ENCODE measurements around the gene RUFY1.

The RUFY1 gene

DNA sequence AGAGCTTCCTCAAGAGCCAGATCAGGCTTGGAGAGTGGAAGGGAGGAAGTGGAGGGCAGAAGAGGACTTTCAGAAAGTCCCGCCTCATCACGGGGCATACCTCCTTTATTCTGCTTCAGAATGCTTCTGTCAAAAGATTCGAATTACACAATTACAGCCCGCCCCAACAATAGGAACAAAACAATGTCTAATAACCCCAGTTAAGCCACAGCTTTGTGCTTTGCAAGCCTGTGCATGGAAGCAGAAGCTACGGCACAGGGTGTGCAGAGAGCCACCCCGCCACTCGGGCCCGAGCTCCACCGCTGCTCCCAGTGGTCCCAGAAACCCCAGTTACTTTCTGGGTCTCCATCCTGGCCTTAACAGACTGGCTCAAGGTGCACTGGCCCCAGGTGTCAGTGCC lies 49.6 kb downstream of the RUFY1 start:
- no peak for FAIRE-seq
- DNase-seq (ENCODE audit: insufficient read length) = no peak
- TF ChIP-seq POLR2AphosphoS5 (IDR thresholded peaks at IDR 0.05; ENCODE audit: low read depth, low read length) (no peak), TAF1 (IDR thresholded peaks at IDR 0.05; ENCODE audit: borderline replicate concordance, low read depth, low read length) (no peak), POLR2A (IDR thresholded peaks at IDR 0.05; ENCODE audit: low read depth, low read length) (no peak)

DNA sequence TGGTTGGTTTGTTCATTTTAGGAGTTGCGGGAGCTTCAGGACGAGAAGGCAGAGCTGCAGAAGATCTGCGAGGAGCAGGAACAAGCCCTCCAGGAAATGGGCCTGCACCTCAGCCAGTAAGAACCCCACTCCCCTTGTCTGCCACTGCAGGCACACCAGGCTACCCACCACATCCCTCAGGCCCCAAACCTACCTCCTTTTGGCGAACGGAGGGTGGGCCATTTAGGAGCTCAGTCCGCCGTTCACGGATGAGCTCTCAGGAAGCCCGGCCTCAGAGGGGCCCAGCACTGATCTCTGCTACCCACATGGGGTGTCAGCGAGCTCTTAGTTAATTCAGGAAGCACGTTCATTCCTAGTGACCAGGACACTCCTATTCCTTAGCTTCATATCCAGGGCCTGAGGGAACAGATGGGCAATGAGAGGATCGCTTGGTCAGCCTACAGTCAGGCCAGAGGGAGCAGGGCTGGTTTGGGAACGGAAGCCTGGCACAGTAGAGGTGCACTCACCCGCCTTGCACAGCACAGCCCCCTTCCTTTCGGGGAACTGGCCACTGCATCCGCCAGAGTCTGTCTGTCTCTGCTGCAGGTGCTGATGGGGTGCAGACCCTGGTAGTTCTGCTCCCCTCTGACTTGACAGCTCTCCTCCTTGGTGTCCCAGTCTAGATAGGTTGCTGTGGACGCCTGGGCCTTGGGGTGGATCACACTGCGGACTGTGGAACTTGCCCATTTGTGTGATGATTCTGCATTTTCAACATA lies 51.7 kb downstream of the RUFY1 start:
- DNase-seq (ENCODE audit: insufficient read length) = no peak
- TF ChIP-seq TAF1 (IDR thresholded peaks at IDR 0.05; ENCODE audit: borderline replicate concordance, low read depth, low read length) (no peak), POLR2A (IDR thresholded peaks at IDR 0.05; ENCODE audit: low read depth, low read length) (no peak)
- no peak for FAIRE-seq

DNA sequence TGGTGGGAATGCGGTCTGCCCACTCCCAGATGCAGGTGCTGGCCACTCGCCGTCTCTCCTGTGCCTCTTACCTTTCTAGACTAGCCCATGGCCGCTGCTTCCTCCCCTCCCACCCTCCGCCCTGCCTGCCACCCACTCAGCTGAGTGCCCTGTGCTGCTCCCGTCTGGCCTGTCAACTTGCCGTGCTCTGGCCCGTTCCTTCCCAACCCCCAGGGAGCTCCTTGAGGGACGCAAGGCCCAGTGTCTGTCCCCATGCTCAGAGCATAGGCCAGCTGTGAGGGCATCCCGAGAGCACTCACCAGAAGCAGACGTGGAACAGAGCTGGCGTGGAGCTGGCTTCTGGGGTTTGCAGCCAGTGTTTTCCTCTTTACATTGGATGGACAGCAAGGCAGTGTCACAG lies 53.0 kb downstream of the RUFY1 start:
- FAIRE-seq (no peak), DNase-seq (ENCODE audit: insufficient read length) (no peak)
- TF ChIP-seq POLR2AphosphoS5 (IDR thresholded peaks at IDR 0.05; ENCODE audit: low read depth, low read length) (no peak), POLR2A (IDR thresholded peaks at IDR 0.05; ENCODE audit: low read depth, low read length) (no peak), TAF1 (IDR thresholded peaks at IDR 0.05; ENCODE audit: borderline replicate concordance, low read depth, low read length) (no peak)

DNA sequence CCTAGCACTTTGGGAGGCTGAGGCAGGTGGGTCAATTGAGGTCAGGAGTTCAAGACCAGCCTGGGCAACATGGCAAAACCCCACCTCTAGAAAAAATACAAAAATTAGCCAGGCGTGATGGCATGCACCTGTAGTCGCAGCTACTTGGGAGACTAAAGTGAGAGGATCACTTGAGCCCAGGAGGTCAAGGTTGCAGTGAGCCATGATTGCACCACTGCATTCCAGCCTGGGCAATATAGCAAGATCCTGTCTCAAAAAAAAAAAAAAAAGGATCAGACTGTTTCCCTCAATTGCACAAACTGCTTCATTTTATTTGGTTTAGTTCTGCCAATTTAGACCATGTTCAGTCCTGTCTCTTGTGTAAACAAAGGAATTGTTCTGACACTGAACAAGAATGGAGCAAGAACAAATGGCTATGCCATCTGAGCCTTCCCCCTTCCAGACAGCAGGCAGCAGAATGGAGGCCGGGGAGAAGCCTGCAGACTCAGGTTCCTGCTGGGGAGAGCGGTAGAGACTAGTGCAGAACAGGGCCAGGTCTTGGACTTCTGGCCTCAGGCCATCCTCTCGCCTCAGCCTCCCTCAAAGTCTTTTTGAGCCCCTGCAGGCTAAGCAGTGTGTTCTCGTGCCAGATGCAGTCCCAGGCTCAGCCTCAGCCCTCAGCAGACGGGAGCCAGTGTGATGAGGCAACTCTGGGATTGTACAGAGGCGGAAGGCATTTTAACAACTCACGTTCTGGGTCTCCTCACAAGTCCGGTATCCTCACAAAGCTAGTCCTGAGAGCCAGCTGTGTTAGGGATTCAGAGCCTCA lies 54.9 kb downstream of the RUFY1 start:
- DNase-seq (ENCODE audit: insufficient read length) (no peak), FAIRE-seq (no peak)
- TF ChIP-seq POLR2AphosphoS5 (IDR thresholded peaks at IDR 0.05; ENCODE audit: low read depth, low read length) (no peak), TAF1 (IDR thresholded peaks at IDR 0.05; ENCODE audit: borderline replicate concordance, low read depth, low read length) (no peak), POLR2A (IDR thresholded peaks at IDR 0.05; ENCODE audit: low read depth, low read length) (no peak)

DNA sequence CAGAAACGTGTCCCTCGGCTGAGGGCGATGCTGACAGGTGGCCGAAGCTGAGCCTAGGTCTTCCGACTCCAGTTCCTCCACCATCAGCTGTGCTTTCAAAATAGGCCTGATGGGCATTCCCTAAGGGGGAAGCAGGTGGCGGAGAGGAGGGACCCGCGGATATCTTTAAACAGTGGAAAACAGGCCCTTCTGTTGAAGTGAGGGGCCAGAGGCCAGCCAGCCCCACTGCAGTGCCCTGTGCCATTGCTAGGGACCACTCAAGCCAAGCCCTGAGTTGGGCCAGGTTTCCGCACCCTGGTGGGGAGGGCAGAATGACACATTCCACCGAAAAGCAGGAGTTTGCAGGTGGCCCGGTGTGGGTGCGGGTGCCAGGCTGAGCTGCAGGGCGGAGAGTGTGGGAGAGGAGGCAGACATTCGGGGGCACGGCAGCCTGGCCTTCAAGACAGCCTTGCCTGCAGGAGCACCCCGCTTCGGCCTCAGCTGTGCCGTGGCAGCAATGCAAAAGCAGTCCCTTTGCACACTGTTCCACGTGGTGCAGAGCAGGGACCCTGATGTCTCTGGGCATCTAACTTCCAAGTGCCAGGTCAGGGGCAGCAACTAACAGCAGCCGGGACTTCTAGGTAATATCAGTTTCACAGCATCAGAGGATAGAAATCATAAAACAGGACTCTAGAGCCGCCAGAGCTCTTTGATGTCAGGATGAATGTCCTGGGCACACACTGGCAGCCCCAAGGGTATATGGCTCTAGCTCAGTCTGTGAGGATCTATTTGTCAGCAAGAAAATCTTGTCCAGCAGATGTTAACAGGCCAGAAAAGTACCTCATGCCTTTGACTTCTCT lies 55.9 kb downstream of the RUFY1 start:
- FAIRE-seq (no peak), DNase-seq (ENCODE audit: insufficient read length) (no peak)
- peak; percentile 47 for TF ChIP-seq POLR2AphosphoS5 (IDR thresholded peaks at IDR 0.05; ENCODE audit: low read depth, low read length)
- no peak for TF ChIP-seq TAF1 (IDR thresholded peaks at IDR 0.05; ENCODE audit: borderline replicate concordance, low read depth, low read length)

- no peak for FAIRE-seq
- TF ChIP-seq POLR2A (IDR thresholded peaks at IDR 0.05; ENCODE audit: low read depth, low read length) (no peak), POLR2AphosphoS5 (IDR thresholded peaks at IDR 0.05; ENCODE audit: low read depth, low read length) (no peak), TAF1 (IDR thresholded peaks at IDR 0.05; ENCODE audit: borderline replicate concordance, low read depth, low read length) (no peak)
- DNase-seq (ENCODE audit: insufficient read length) = no peak
These were observed 56.5 kb downstream of the RUFY1 start for GRCh38 chr5:179606910-179607159.

DNA sequence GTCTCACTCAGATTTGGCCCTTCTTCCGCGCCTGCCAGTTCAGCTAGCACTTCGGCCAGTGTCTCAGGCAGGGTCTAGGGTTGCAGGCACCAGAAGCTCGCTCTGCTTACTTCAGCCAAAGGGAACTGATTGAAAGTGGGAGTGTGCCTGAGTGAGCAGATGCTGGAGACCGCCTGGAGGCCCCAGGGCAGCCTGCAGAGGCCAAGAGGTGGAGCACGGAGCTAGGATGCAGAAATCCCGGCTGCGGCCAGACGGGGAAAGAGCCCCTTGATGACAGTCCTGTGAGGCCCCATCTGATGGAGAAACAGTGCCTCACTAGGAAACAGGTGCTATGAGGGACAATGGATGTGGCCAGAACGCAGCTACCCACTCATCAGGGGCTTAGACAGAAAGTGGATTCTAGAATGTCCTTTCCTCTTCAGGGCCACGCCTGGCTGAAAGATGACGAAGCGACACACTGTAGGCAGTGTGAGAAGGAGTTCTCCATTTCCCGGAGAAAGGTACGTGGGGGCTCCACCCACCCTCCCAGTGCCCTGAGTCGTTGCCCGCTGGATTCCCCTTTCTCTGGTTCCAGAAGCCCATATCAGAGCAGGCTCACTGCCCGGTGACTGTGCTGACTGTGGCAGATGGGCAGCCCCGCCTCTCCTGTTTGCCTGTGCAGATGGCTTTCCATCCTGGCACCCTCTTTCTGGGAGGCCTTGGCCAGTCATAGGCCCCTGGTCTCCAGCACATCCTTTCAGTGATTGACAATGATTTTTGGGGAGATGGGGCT lies 57.0 kb downstream of the RUFY1 start:
- FAIRE-seq (no peak), DNase-seq (ENCODE audit: insufficient read length) (no peak)
- TF ChIP-seq POLR2AphosphoS5 (IDR thresholded peaks at IDR 0.05; ENCODE audit: low read depth, low read length) = peak; percentile 41; the same call in 1 of the 2 replicates
- no peak; the same call in none of the 2 replicates for TF ChIP-seq POLR2A (IDR thresholded peaks at IDR 0.05; ENCODE audit: low read depth, low read length)

GRCh38 chr5:179608131-179608581 lies 57.8 kb downstream of the RUFY1 start:
- peak; percentile 76 for TF ChIP-seq POLR2AphosphoS5 (IDR thresholded peaks at IDR 0.05; ENCODE audit: low read depth, low read length)
- no peak for TF ChIP-seq TAF1 (IDR thresholded peaks at IDR 0.05; ENCODE audit: borderline replicate concordance, low read depth, low read length)
- DNase-seq (ENCODE audit: insufficient read length) (no peak), FAIRE-seq (no peak)

- no peak for DNase-seq (ENCODE audit: insufficient read length)
- no peak for TF ChIP-seq POLR2AphosphoS5 (IDR thresholded peaks at IDR 0.05; ENCODE audit: low read depth, low read length)
- no peak for TF ChIP-seq TAF1 (IDR thresholded peaks at IDR 0.05; ENCODE audit: borderline replicate concordance, low read depth, low read length)
- TF ChIP-seq POLR2A (IDR thresholded peaks at IDR 0.05; ENCODE audit: low read depth, low read length) = no peak
- FAIRE-seq = no peak
These were observed 59.4 kb downstream of the RUFY1 start for GRCh38 chr5:179609834-179610108.

- TF ChIP-seq POLR2A (IDR thresholded peaks at IDR 0.05; ENCODE audit: low read depth, low read length) = peak; percentile 60; the same call in 1 of the 2 replicates
- TF ChIP-seq TAF1 (IDR thresholded peaks at IDR 0.05; ENCODE audit: borderline replicate concordance, low read depth, low read length) = no peak
- TF ChIP-seq POLR2AphosphoS5 (IDR thresholded peaks at IDR 0.05; ENCODE audit: low read depth, low read length) = peak; percentile 61; the same call in 1 of the 2 replicates
- FAIRE-seq = no peak
- DNase-seq (ENCODE audit: insufficient read length) = no peak
These were observed 60.0 kb downstream of the RUFY1 start for GRCh38 chr5:179610109-179610902.

Measured in GM12892 (cell line).